Activated T-cell treated with anti-CD3 and anti-CD28 coated beads, Interleukin-2, amount 50 U/mL, for 72 hours (primary cell): ENCODE results near the gene RANBP3L. TPM values are rescaled to one million over a fixed set of nuclear protein-coding genes. Genes with fewer than 3 reads are reported as not detected.
"Not testable (repeated sequence)": the region's sequence is repeated elsewhere in the genome, so short reads cannot be mapped to it uniquely, and the experiment has no call there.

Experiments
- ATAC-seq, 2 donors: fragments of 150-1000 bp; cut with Tn5 transposase; replicated peaks in 1 of 2; 2 replicates each; pipeline ENCODE4 v1.10.0; 2021; ENCODE audit warnings: moderate library complexity in 2 of 2, mild to moderate bottlenecking in 1 of 2
- DNase-seq, 2 donors: peaks; one replicate each; pipeline ENCODE4 v3.0.0; 2021 to 2022; ENCODE audit warnings: mixed read lengths in 1 of 2
- H3K27ac Mint-ChIP-seq: one replicate; pipeline ENCODE4 v1.8.0; 2022; ENCODE audit warnings: mild to moderate bottlenecking, moderate library complexity, mixed read lengths
- H3K27me3 Mint-ChIP-seq: one replicate; pipeline ENCODE4 v1.8.0; 2022; ENCODE audit warnings: low read depth, mixed read lengths
- H3K36me3 Mint-ChIP-seq, 2 donors: one replicate each; pipeline ENCODE4 v1.8.0; 2022; ENCODE audit warnings: mixed read lengths in 2 of 2, mild to moderate bottlenecking in 1 of 2; ENCODE audit not compliant: insufficient read depth in 2 of 2
- H3K4me1 Mint-ChIP-seq: one replicate; pipeline ENCODE4 v1.8.0; 2022; ENCODE audit warnings: low read depth, mixed read lengths
- H3K4me3 Mint-ChIP-seq, 2 donors: one replicate each; pipeline ENCODE4 v1.8.0; 2022; ENCODE audit warnings: mild to moderate bottlenecking in 2 of 2, mixed read lengths in 2 of 2, moderate library complexity in 2 of 2
- H3K9me3 Mint-ChIP-seq, 2 donors: one replicate each; pipeline ENCODE4 v1.8.0; 2022; ENCODE audit warnings: mixed read lengths in 2 of 2
- total RNA-seq, 2 donors: library from RNA; stranded (reverse); gene quantifications; one replicate each; pipeline ENCODE4 v1.2.3, GENCODE V29; 2022

RANBP3L gene
- total RNA-seq, 2 donors from 2014 or later: 0.35 TPM; not detected in 1

DNA sequence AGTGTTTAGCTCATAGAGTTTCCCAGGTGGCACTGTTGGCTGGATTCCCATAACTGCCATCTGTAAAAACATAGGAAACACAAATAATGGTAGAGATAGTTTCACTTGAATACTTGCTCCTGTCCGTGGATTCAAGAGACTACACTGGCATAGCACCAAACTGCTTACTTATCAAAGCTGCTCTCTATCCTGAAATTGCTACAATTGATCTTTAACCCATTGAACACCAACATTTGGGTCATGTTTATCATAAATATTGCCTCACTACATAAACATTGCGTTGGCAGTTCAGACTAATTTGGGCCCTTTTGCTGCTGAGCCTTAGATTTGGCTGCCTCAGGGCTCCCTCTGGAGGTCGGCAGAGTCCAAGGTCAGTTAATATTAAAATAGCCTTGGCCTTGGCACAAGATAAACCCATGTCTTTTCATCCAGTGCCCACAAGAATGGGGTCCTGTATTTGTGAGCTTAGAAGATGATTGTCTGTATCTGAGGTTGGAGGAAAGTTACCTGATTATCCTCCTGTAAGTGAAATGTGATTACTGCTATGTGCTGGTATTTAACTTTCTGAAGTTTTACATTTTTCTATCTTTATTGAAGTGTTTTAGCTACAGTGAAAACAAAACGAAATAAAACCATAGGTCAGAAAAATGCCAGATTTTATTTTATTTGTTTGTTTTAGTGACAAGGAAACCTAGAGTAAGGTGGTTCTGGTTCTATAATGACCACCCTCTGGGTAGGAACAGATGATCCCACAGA lies 4.0 kb upstream of the RANBP3L start:
- ATAC-seq (peak; percentile 40 to 50), DNase-seq (peak; percentile 24 to 29)
- Mint-ChIP-seq H3K9me3 (no peaks in the 10 kb centered on the region), H3K36me3 (no peaks in the 10 kb centered on the region), H3K27ac (no peak overlapping the region), H3K4me1 (peaks cover 11% of the 10 kb centered on the region), H3K27me3 (no peaks in the 10 kb centered on the region), H3K4me3 (no peak overlapping the region)

DNA sequence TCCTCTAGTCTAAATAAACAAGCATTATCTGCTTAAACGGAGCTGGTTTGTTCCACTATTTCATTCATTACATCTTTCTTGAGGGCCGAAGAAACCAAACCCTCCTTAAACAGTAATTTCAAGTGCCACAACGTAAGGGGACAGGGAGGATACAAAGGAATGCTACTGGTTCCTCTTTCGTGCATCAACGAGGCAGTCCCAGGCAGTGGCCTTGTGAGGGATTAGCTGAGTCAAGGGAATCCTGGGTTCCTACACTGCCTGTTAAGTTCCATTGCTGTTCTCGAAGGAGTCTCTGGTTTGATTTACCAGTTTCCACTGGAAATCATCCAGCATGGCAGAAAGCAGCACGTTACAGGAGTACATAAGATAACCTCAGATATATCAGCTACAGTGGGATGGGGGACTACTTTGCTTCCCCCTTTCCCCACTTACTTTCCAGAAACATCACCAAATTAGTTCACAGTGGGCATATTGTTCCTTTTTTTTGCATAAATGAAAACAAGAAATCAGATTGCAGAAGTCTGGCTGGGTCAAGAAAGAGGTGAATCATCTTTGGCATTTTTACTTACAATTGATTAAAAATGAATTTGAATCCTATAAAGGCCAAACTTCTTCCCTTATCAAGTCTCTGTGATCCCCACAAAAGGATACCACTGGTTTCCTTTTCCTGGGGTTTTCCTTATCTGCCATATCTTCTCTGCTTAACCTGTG lies 2.5 kb upstream of the RANBP3L start:
- Mint-ChIP-seq H3K27me3 (no peaks in the 10 kb centered on the region), H3K4me3 (no peak overlapping the region), H3K27ac (no peak overlapping the region), H3K36me3 (no peaks in the 10 kb centered on the region), H3K4me1 (peaks cover 18% of the 10 kb centered on the region), H3K9me3 (no peaks in the 10 kb centered on the region)
- ATAC-seq (no peak), DNase-seq (no peak)

DNA sequence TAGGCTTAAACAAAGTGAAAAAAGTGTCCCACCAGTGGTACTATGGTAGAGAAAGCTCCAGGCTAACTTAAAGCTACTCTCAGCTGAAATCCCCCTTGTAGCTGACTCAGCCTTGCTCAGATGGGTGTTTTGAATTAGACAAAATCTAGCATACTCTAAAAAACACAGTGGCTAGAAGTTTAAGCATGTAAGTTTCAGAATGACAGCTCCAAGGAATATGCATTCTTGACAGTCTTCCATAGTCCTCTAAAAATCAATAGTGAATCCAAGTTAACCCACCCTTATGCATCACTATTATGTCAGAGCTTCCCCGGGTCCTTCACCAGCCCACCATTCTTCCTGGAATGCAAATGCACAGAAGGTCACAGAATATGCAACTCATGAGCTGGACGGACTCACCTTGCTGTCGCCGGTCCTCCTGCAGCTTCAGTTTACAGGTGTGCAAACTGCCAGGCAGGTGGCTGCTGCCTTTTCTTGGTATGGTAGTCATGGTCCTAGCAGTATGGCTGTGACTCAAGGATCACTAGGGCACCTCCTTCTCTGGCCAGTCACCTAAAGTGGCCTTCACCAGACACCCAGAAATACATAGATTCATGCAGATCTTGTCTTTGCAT lies 668 bp downstream of the RANBP3L start:
- Mint-ChIP-seq H3K36me3 (no peaks in the 10 kb centered on the region), H3K4me1 (peaks cover 18% of the 10 kb centered on the region), H3K4me3 (peak overlapping the region in 1 of 2 donors; percentile 7), H3K27ac (no peak overlapping the region), H3K9me3 (no peaks in the 10 kb centered on the region), H3K27me3 (peaks cover 8% of the 10 kb centered on the region)
- ATAC-seq (peak; percentile 67 to 73), DNase-seq (no peak)

DNA sequence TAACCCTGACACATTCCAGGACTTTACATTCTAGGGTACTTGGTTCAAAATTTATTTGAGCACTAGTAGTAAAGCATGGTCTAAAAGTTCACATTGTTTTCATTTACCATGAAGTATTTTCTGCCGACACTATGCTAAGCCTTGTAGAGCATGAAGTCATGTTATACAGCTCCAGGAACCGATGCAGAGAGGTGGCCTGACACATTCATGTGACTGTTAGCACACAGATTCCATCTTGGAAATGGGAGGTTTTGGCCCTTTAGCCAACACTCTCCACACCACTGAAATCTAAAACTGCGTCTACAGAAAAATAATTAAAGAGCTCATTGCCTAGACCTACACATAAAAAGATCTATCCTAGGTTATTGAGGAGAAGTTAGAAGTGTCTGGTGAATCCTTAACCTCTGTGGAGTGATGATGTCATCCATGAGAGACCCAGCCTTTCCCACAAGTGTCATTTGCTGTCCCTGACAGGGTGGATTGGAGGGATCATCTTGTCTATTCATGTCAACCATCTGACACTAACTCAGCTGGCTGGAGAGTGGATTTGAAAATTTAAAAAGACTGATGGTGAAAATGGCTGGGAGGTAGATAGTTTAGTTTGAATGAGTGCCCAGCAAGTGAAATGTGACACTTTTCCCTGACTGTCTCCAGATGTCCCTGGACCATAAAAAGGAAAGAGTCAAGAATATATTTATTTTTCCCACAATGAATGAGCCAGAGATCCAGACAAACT lies 1.3 kb downstream of the RANBP3L start:
- ATAC-seq: no peak
- Mint-ChIP-seq H3K4me3 (no peak overlapping the region), H3K4me1 (peaks cover 18% of the 10 kb centered on the region), H3K27me3 (peaks cover 10% of the 10 kb centered on the region), H3K9me3 (no peaks in the 10 kb centered on the region), H3K27ac (no peak overlapping the region), H3K36me3 (no peaks in the 10 kb centered on the region)
- DNase-seq: no peak

DNA sequence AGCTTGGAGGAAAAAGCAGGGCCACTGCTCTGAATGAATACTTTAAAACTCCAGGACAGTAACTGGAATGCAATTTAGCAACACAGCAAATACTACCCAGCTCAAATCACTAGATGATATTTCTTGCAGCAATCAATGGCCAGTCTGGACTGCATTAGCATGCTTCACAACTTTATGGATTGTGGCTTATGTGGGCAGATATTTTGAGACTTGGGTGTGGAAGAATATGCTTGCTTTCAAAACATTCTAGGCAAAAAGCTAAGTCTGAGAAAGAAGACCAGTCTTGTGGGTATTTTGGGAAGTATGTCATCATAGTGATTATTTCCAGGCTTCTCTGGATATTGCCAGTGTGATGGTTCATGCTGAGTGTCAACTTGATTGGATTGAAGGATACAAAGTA lies 3.1 kb downstream of the RANBP3L start:
- Mint-ChIP-seq H3K27me3 (peaks cover 10% of the 10 kb centered on the region), H3K27ac (no peak overlapping the region), H3K36me3 (no peaks in the 10 kb centered on the region), H3K4me3 (no peak overlapping the region), H3K4me1 (peaks cover 18% of the 10 kb centered on the region), H3K9me3 (no peaks in the 10 kb centered on the region)
- ATAC-seq (no peak), DNase-seq (no peak)

DNA sequence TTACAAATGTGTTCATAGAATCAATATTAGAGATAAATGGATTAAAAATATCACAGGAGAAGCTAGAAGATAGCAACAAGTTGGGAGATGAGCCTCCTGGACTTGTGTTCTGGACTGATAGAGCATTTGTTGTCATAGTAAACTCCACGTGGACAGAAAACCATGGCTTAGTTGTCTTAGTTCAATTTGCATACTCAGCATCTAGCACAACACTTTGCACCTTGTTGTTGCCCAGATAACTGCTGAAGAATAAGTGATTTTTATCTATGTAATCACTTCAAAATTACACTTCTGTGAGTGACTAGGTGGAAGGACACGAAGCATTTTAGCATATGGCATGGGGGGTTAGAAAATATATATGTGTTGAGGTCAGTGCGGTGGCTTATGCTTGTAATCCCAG lies 4.0 kb downstream of the RANBP3L start:
- no peak overlapping the region for H3K27ac Mint-ChIP-seq
- no peak for DNase-seq
- no peaks in the 10 kb centered on the region for H3K36me3 Mint-ChIP-seq
- H3K4me1 Mint-ChIP-seq: peaks cover 18% of the 10 kb centered on the region
- H3K4me3 Mint-ChIP-seq: no peak overlapping the region
- no peaks in the 10 kb centered on the region for H3K9me3 Mint-ChIP-seq
- no peak for ATAC-seq
- peaks cover 10% of the 10 kb centered on the region for H3K27me3 Mint-ChIP-seq

DNA sequence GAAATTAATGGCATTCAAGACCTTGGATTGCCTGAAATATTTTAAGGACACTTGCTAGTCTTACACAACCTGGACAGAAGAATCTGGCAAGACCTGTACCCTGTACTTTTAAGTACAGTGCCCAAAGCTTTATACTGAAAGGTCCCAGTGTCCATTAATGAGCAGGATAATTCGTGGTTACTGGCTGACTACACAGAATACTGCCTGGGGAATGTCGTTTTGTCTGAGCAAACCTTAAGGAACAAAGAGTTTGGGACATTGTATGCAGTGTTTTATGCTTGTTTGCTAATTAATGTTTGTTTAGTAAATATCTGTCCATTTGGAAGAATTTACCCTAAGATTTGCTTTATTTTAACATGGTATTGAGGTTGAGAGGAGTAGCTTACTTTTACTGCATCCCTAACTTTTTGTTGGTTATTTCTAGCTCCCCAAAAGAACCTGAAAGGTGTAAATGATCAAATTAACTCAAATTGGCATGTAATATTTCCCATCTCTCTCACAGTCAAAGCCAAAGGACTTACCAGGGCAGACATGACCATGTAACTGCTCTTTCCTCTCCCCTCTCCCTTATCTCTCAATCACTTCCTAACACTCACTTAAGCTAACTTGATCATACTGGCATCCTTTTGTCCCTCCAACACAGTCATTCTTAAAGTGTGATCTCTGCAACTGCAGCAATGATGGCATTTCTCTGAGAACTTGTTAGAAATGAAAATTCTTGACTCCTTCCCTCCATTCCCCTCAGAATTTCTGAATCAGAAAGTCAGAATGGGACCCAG lies 15.7 kb downstream of the RANBP3L start:
- Mint-ChIP-seq H3K27ac (no peak overlapping the region), H3K9me3 (no peaks in the 10 kb centered on the region), H3K4me1 (no peaks in the 10 kb centered on the region), H3K4me3 (no peak overlapping the region), H3K36me3 (no peaks in the 10 kb centered on the region), H3K27me3 (peaks cover 9% of the 10 kb centered on the region)
- ATAC-seq: no peak
- no peak for DNase-seq

DNA sequence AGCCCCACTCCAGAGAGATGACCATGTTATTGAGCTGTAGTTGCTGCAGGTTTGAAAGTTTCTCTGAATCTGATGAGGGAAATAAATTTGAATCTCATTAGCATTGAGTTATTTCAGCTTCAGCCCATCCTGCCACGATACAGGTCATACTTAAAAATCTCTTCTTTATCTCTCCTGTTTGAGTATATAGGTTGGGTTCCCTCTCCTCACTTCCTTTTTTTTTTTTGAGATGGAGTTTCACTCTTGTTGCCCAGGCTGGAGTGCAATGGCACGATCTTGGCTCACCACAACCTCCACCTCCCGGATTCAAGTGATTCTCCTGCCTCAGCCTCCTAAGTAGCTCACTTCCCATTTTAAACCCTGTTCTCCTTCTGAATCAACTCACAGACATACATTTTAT lies 17.9 kb downstream of the RANBP3L start:
- ATAC-seq, H3K4me1 Mint-ChIP-seq, DNase-seq, H3K27me3 Mint-ChIP-seq, H3K36me3 Mint-ChIP-seq, H3K4me3 Mint-ChIP-seq, H3K27ac Mint-ChIP-seq, H3K9me3 Mint-ChIP-seq: not testable (repeated sequence)

DNA sequence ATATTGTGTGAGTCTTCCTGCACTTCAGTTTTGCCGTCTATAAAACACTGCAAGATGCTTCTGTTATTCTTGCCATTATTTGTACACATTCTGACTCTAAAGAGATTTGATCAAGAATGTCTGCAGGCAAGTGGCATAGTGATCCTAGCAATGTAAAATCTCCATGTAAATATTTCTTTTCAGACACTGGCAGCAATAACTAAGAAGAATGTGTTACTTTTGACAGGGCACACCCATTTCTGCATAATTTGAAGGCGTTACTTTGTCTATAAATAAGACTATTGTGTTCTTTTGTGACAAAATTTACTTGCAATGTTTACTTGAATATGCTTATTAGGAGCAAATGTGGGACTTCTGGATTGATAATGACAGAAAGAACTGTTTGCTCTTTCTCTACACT lies 20.1 kb downstream of the RANBP3L start:
- H3K36me3 Mint-ChIP-seq: no peaks in the 10 kb centered on the region
- peaks cover 6% of the 10 kb centered on the region for H3K4me1 Mint-ChIP-seq
- ATAC-seq (no peak), DNase-seq (no peak)
- no peak overlapping the region for H3K4me3 Mint-ChIP-seq
- H3K9me3 Mint-ChIP-seq: no peaks in the 10 kb centered on the region
- H3K27ac Mint-ChIP-seq: no peak overlapping the region
- peaks cover 9% of the 10 kb centered on the region for H3K27me3 Mint-ChIP-seq

DNA sequence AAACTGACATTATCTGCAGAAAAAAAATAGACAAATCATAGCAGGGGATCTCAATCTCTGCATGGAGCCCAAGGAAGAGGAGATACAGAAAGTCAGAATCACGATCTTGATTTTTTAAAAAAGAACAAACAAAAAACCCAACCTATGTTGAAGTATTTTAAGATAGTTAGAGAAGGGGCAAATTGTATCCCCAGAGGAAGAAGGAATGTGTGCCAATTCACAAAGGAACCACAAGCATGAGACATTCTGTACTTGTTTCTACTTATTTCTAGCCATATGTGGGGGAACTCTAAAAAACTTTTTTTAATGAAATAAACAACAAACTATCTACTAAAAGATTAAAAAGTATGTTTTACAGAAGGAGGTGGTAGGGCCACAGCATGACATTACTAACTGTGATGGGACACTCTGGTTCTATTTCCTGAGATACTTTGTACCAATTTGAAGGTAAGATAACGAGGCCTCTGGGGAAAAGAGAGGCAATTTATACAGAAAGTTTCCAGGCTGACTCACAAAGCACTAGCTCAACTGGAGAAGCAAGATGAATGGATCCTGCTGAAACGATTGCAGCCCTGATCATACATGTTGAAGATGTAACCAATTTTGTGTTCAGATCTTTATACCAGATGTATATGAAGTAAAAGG lies 22.5 kb downstream of the RANBP3L start:
- peaks cover 6% of the 10 kb centered on the region for H3K4me1 Mint-ChIP-seq
- no peaks in the 10 kb centered on the region for H3K9me3 Mint-ChIP-seq
- no peaks in the 10 kb centered on the region for H3K36me3 Mint-ChIP-seq
- DNase-seq: no peak
- H3K27ac Mint-ChIP-seq: peak overlapping the region; percentile 74
- peaks cover 4% of the 10 kb centered on the region for H3K27me3 Mint-ChIP-seq
- peak in 1 of 2 donors; percentile 26 for ATAC-seq
- H3K4me3 Mint-ChIP-seq: no peak overlapping the region

DNA sequence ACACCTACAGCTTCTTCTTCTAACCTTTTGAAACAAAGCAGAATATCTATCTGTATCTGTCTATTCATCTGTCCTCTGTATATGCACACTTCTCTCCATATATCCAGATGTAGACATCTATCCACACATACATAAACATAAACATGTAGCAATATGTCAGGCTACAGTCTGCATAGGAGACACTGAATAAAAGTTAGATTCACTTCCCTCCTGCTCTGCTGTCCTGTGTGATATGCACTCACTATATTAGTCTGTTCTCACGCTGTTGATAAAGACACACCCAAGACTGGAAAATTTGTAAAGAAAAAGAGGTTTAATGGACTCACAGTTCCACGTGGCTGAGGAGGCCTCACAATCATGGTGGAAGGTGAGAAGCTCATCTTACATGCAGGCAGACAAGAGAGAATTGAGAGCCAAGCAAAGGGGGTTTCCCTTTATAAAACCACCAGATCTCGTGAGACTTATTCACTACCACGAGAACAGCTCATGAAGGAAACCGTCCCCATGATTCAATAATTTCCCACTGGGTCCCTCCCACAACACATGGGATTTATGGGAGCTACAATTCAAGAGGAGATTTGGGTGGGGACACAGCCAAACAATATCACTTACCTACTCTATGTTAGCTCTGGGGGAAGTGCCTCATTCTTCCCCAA lies 24.1 kb downstream of the RANBP3L start:
- H3K4me3 Mint-ChIP-seq: no peak overlapping the region
- DNase-seq: no peak
- no peaks in the 10 kb centered on the region for H3K36me3 Mint-ChIP-seq
- no peaks in the 10 kb centered on the region for H3K9me3 Mint-ChIP-seq
- H3K27me3 Mint-ChIP-seq: peaks cover 4% of the 10 kb centered on the region
- ATAC-seq: no peak
- H3K27ac Mint-ChIP-seq: no peak overlapping the region
- peaks cover 6% of the 10 kb centered on the region for H3K4me1 Mint-ChIP-seq

DNA sequence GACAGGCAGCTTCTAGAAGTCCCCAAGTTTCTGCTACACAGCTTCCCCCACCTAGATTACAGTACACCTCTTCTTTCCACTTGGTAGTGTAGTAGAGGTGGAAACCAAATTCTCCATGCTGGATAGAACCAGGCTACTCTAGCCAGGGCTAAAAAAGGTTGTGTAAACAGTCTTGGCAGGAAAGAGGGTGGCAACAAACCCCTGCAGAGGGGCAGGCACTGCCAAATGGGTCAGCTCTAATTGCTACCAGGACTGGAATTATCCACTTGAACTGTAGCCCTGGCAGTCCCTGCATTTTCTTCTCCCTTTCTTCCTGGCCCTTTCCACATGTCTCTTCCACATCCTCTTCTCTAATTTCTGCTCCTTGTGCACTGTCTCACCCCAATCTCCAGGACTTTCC lies 24.8 kb downstream of the RANBP3L start:
- ATAC-seq: no peak

More for the DNA sequence above, 24.8 kb downstream of the RANBP3L start:
- H3K4me1 Mint-ChIP-seq: peaks cover 6% of the 10 kb centered on the region
- H3K36me3 Mint-ChIP-seq: no peaks in the 10 kb centered on the region
- peaks cover 4% of the 10 kb centered on the region for H3K27me3 Mint-ChIP-seq
- no peak for DNase-seq
- no peak overlapping the region for H3K4me3 Mint-ChIP-seq
- no peaks in the 10 kb centered on the region for H3K9me3 Mint-ChIP-seq
- no peak overlapping the region for H3K27ac Mint-ChIP-seq
